Measurements from ENCODE around the gene SEC31A. TPM values are rescaled to one million over a fixed set of nuclear protein-coding genes. Genes with fewer than 3 reads are reported as not detected.

Gene SEC31A
- polyA plus RNA-seq, 3 donors: 74.8 to 120 (median 107) TPM

DNA sequence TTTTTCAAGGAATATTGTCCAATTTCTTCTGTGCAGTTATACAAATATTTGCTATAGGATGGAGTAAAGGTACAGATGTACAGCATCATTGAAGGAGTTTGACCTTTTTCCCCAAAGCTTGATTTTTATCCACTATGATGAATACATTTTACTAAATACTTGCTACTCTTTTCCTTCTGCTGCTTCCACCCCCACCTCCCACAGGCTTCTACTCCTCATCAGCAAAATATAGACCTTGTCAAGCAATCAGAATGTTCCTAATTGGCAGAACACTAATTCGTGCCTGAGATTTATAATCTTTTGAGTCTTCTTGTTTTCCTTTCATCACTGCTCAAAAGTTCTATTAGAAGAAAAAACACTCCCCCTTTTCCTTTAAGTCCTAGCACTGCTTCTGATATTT, 5.8 kb upstream of the SEC31A start:
- Mint-ChIP-seq H3K27ac (peak overlapping the region in 1 of 7 donors; percentile 79), H3K36me3 (peaks cover 37 to 46% of the 10 kb centered on the region in 2 donors), H3K9me3 (no peaks in the 10 kb centered on the region), H3K27me3 (ENCODE audit: low read depth in 3 of 3) (no peaks in the 10 kb centered on the region), H3K4me3 (no peak overlapping the region), H3K4me1 (peaks cover 28% of the 10 kb centered on the region)
- H2AFZ ChIP-seq (ENCODE audit: insufficient read depth, low read depth, low read length, poor library complexity, severe bottlenecking): no peak overlapping the region
- H4K20me1 ChIP-seq (ENCODE audit: insufficient read depth, low read length): peaks cover 43% of the 10 kb centered on the region
- peaks cover 69% of the 10 kb centered on the region for H3K79me2 ChIP-seq (ENCODE audit: insufficient read depth, low read length)
- TF ChIP-seq, protein P1, sequence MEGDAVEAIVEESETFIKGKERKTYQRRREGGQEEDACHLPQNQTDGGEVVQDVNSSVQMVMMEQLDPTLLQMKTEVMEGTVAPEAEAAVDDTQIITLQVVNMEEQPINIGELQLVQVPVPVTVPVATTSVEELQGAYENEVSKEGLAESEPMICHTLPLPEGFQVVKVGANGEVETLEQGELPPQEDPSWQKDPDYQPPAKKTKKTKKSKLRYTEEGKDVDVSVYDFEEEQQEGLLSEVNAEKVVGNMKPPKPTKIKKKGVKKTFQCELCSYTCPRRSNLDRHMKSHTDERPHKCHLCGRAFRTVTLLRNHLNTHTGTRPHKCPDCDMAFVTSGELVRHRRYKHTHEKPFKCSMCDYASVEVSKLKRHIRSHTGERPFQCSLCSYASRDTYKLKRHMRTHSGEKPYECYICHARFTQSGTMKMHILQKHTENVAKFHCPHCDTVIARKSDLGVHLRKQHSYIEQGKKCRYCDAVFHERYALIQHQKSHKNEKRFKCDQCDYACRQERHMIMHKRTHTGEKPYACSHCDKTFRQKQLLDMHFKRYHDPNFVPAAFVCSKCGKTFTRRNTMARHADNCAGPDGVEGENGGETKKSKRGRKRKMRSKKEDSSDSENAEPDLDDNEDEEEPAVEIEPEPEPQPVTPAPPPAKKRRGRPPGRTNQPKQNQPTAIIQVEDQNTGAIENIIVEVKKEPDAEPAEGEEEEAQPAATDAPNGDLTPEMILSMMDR (IDR thresholded peaks at IDR 0.05): no peak
- no peak overlapping the region for H3K4me3 ChIP-seq (replicated peaks in 1 of 3; ENCODE audit: low read depth in 2 of 3, low read length in 3 of 3)
- no peak overlapping the region for H3K9ac ChIP-seq (ENCODE audit: insufficient read depth, low read length, poor library complexity, severe bottlenecking)
- peaks cover 24 to 42% of the 10 kb centered on the region in 2 donors for H3K4me1 ChIP-seq (ENCODE audit: control insufficient read depth in 1 of 2, insufficient read depth in 2 of 2, low read length in 2 of 2)
- H3K27me3 ChIP-seq (ENCODE audit: control insufficient read depth in 2 of 2, insufficient read depth in 2 of 2, low read length in 2 of 2): no peaks in the 10 kb centered on the region
- peaks cover 32 to 53% of the 10 kb centered on the region in 2 donors for H3K36me3 ChIP-seq (replicated peaks in 1 of 2; ENCODE audit: control insufficient read depth in 1 of 2, insufficient read depth in 2 of 2, low read length in 2 of 2)
- H3K4me2 ChIP-seq (replicated peaks; ENCODE audit: extremely low read depth, low read length, poor library complexity, severe bottlenecking): no peak overlapping the region
- no peaks in the 10 kb centered on the region for H3K9me3 ChIP-seq (replicated peaks in 1 of 2; ENCODE audit: control insufficient read depth in 1 of 2, insufficient read depth in 1 of 2, low read length in 2 of 2)
- H3K27ac ChIP-seq (ENCODE audit: low read depth in 1 of 2, low read length in 2 of 2): no peak overlapping the region
- intact Hi-C loops (cut with micrococcal nuclease): loop anchor here (5.0 to 10.0 kb wide), 2 partner anchors 386 to 522 kb away; partner anchors contain the start of genes COQ2 (in 1 of the 2) and HNRNPD (in 1 of the 2)
- WGBS (ENCODE audit: insufficient coverage): 100% methylated on average over 1 of the region's 1 CpG
- DNase-seq: no peak

DNA sequence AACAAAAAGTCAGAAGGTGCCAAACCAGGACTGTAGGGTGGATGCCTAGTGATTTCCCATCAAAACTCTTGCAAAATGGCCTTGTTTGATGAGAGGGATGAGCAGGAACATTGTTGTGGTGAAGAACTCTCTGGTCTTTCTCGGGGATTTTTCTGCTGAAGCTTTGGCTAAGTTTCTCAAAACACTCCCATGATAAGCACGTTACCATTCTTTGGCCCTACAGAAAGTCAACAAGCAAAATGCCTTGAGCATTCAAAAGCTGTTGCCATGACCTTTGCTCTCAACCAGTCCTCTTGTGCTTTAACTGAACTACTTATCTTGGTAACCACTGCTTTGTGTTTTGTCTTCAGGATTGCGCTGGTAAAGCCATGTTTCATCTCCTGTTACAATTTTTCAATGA, 3.0 kb upstream of the SEC31A start:
- intact Hi-C loops (cut with micrococcal nuclease): loop anchor here in 1 of 2 donors (10.0 kb wide), 1 partner anchor 519 kb away; the partner anchor contains the start of gene HNRNPD
- H2AFZ ChIP-seq (ENCODE audit: insufficient read depth, low read depth, low read length, poor library complexity, severe bottlenecking): no peak overlapping the region
- Mint-ChIP-seq H3K36me3 (peaks cover 37 to 46% of the 10 kb centered on the region in 2 donors), H3K4me1 (peaks cover 34% of the 10 kb centered on the region), H3K9me3 (no peaks in the 10 kb centered on the region), H3K27ac (peak overlapping the region in 1 of 7 donors; percentile 15), H3K27me3 (ENCODE audit: low read depth in 3 of 3) (no peaks in the 10 kb centered on the region), H3K4me3 (no peak overlapping the region)
- peaks cover 26 to 42% of the 10 kb centered on the region in 2 donors for H3K4me1 ChIP-seq (ENCODE audit: control insufficient read depth in 1 of 2, insufficient read depth in 2 of 2, low read length in 2 of 2)
- H3K4me3 ChIP-seq (replicated peaks in 1 of 3; ENCODE audit: low read depth in 2 of 3, low read length in 3 of 3): no peak overlapping the region
- no peak for DNase-seq
- TF ChIP-seq, protein P1 (IDR thresholded peaks at IDR 0.05): no peak
- H3K36me3 ChIP-seq (replicated peaks in 1 of 2; ENCODE audit: control insufficient read depth in 1 of 2, insufficient read depth in 2 of 2, low read length in 2 of 2): peaks cover 32 to 53% of the 10 kb centered on the region in 2 donors
- H4K20me1 ChIP-seq (ENCODE audit: insufficient read depth, low read length): peaks cover 34% of the 10 kb centered on the region
- 100% methylated on average over 2 of the region's 3 CpGs for WGBS (ENCODE audit: insufficient coverage)
- no peak overlapping the region for H3K9ac ChIP-seq (ENCODE audit: insufficient read depth, low read length, poor library complexity, severe bottlenecking)
- no peaks in the 10 kb centered on the region for H3K27me3 ChIP-seq (ENCODE audit: control insufficient read depth in 2 of 2, insufficient read depth in 2 of 2, low read length in 2 of 2)
- H3K27ac ChIP-seq (ENCODE audit: low read depth in 1 of 2, low read length in 2 of 2): no peak overlapping the region
- H3K9me3 ChIP-seq (replicated peaks in 1 of 2; ENCODE audit: control insufficient read depth in 1 of 2, insufficient read depth in 1 of 2, low read length in 2 of 2): no peaks in the 10 kb centered on the region
- peaks cover 76% of the 10 kb centered on the region for H3K79me2 ChIP-seq (ENCODE audit: insufficient read depth, low read length)
- H3K4me2 ChIP-seq (replicated peaks; ENCODE audit: extremely low read depth, low read length, poor library complexity, severe bottlenecking): no peak overlapping the region

Measured in CD14-positive monocyte (primary cell).